HepG2 (cell line): ENCODE results near the gene SLC4A2. TPM values are rescaled to one million over a fixed set of nuclear protein-coding genes. Genes with fewer than 3 reads are reported as not detected.

Experiments
- ATAC-seq: fragments of 200-7000 bp; cut with Tn5 transposase; 3 replicates; pipeline ENCODE4 v1.9.1; 2020; ENCODE audit warnings: mild to moderate bottlenecking, moderate library complexity
- BruUV-seq: library from RNA; stranded (reverse); fragments of 400-500 nt; replicated peaks from 2 replicates; lab custom pipeline; 2021; lab: Mats Ljungman, UMichigan
- CTCF ChIA-PET: fragments of 300-600 bp; formaldehyde crosslinking; extraction: SDS; loops from one replicate; lab custom pipeline; 2021; ENCODE audit warnings: low total read pairs, inconsistent platforms, low intra/inter-chr PET ratio; lab: Yijun Ruan, JAX
- POLR2A ChIA-PET: fragments of 350-600 bp; sonication (Branson Sonifier 250); formaldehyde crosslinking; loops from one replicate; lab custom pipeline; 2020; ENCODE audit warnings: antibody characterized with exemption, inconsistent platforms; lab: Yijun Ruan, JAX
- DNase-seq: peaks from one replicate; pipeline ENCODE4 v3.0.0-alpha.2; 2015; ENCODE audit warnings: low spot score
- FAIRE-seq: peaks from 3 replicates; lab custom pipeline; 2011; peaks lifted over from hg19 to GRCh38; lab: Jason Lieb, UNC
- H2AFZ ChIP-seq: one replicate; pipeline ENCODE4 v1.6.1; 2011; ENCODE audit warnings: low read length, inconsistent platforms
- H3K27ac ChIP-seq: fragments of 300-600 bp; 3 replicates; pipeline ENCODE4 v1.8.0; 2011; ENCODE audit warnings: mixed run types, mild to moderate bottlenecking, mixed read lengths, low read length, inconsistent platforms; ENCODE audit not compliant: insufficient read depth; ENCODE audit errors: extremely low read length
- H3K27me3 ChIP-seq, 2 experiments: fragments of 200-600 bp in 1 of 2; 2 replicates in 1 of 2; 3 replicates in 1 of 2; pipeline versions ENCODE4 v1.6.0 to v1.8.0; 2011; ENCODE audit warnings: low read length in 2 of 2, mild to moderate bottlenecking in 2 of 2, moderate library complexity in 2 of 2, inconsistent platforms in 1 of 2; ENCODE audit not compliant: insufficient read depth in 2 of 2, control insufficient read depth in 1 of 2
- H3K36me3 ChIP-seq, 2 experiments: fragments of 200-600 bp in 1 of 2; replicated peaks in 1 of 2; 2 replicates in 1 of 2; 3 replicates in 1 of 2; pipeline versions ENCODE4 v1.5.1 to v1.8.0; 2011; ENCODE audit warnings: low read length in 2 of 2, inconsistent platforms in 1 of 2; ENCODE audit not compliant: insufficient read depth in 2 of 2, control insufficient read depth in 1 of 2
- H3K4me1 ChIP-seq: 2 replicates; pipeline ENCODE4 v1.5.1; 2012; ENCODE audit warnings: low read length, inconsistent platforms; ENCODE audit not compliant: insufficient read depth
- H3K4me2 ChIP-seq: 2 replicates; pipeline ENCODE4 v1.6.0; 2011; ENCODE audit warnings: low read depth, low read length, inconsistent platforms
- H3K4me3 ChIP-seq, 3 experiments: fragments of 200-600 bp in 1 of 3; sonication (generic), shearing (Covaris generic) in 1 of 3; replicated peaks in 1 of 3; 2 replicates each; pipeline ENCODE4 v1.5.1; 2011 to 2016; ENCODE audit warnings: low read length in 3 of 3, inconsistent platforms in 2 of 3, low read depth in 2 of 3, mild to moderate bottlenecking in 2 of 3, control low read depth in 1 of 3, mixed read lengths in 1 of 3; ENCODE audit not compliant: insufficient read depth in 1 of 3
- H3K79me2 ChIP-seq: one replicate; pipeline ENCODE4 v1.6.1; 2011; ENCODE audit warnings: low read length, inconsistent platforms; ENCODE audit not compliant: insufficient read depth
- H3K9ac ChIP-seq: 2 replicates; pipeline ENCODE4 v1.6.0; 2011; ENCODE audit warnings: mild to moderate bottlenecking, low read depth, low read length, inconsistent platforms; ENCODE audit not compliant: insufficient read depth
- H3K9me3 ChIP-seq: 2 replicates; pipeline ENCODE4 v1.5.1; 2012; ENCODE audit warnings: mild to moderate bottlenecking, low read length
- H4K20me1 ChIP-seq: 2 replicates; pipeline ENCODE4 v1.6.0; 2011; ENCODE audit warnings: inconsistent platforms, mild to moderate bottlenecking, low read length, moderate library complexity; ENCODE audit not compliant: insufficient read depth
- HNRNPL ChIP-seq: fragments of 200-400 bp; formaldehyde crosslinking; IDR thresholded peaks from 2 replicates; pipeline ENCODE4 v1.6.1; 2017; ENCODE audit warnings: mild to moderate bottlenecking, low read depth, low read length
- TIGD3 ChIP-seq: sonication (generic); formaldehyde crosslinking; IDR thresholded peaks from 2 replicates; pipeline ENCODE4 v1.5.1; 2020; ENCODE audit warnings: mild to moderate bottlenecking, missing genetic modification reagents, borderline replicate concordance
- ZNF678 ChIP-seq: sonication (generic); formaldehyde crosslinking; IDR thresholded peaks from 2 replicates; pipeline ENCODE4 v1.4.0; 2020; ENCODE audit warnings: mild to moderate bottlenecking, missing genetic modification reagents
- ZNF770 ChIP-seq: sonication (generic); formaldehyde crosslinking; IDR thresholded peaks from 2 replicates; pipeline ENCODE4 v1.5.0; 2020; ENCODE audit warnings: mild to moderate bottlenecking, missing genetic modification reagents
- WGBS: methylation state at CpG from one replicate; pipeline ENCODE4 v1.1.6; 2017; ENCODE audit warnings: low lambda C conversion rate; 5-methylcytosine and 5-hydroxymethylcytosine counted together
- in situ Hi-C: cut with HindIII; loops from 2 replicates; pipeline ENCODE4 v1.10.0; 2017; ENCODE audit warnings: low pct_unique_long_range_greater_than_20kb; ENCODE audit not compliant: extremely low pct_ligation_motif_present
- intact Hi-C: fragments of 100-400 bp; cut with micrococcal nuclease; formaldehyde crosslinking; loops from one replicate; pipeline ENCODE4 v1.10.0; 2022; ENCODE audit not compliant: unreplicated experiment
- polyA plus RNA-seq, 8 experiments: library from polyadenylated mRNA; depleted of rRNA in 3 of 8; stranded (reverse) in 7 of 8; unstranded in 1 of 8; fragments of >200 nt; fragmentation: Illumina TruSeq in 4 of 8; extraction: Trizol in 4 of 8; gene quantifications; 2 replicates each; pipeline versions ENCODE4 v1.2.1 to v1.2.3, GENCODE V29; 2011 to 2016; ENCODE audit warnings: low read depth in 4 of 8, missing spikeins in 1 of 8, mixed read lengths in 1 of 8; ENCODE audit not compliant: insufficient read depth in 1 of 8
- total RNA-seq, 5 experiments: library from RNA; depleted of rRNA; stranded (reverse); fragments of >200 nt; fragmentation: Illumina TruSeq; extraction: Trizol; gene quantifications; 2 replicates each; pipeline ENCODE4 v1.2.3, GENCODE V29; 2016; ENCODE audit warnings: low read depth in 1 of 5
- TF ChIP-seq, protein P1 (sequence below): IDR thresholded peaks from 2 replicates; pipeline ENCODE4 v1.6.1; 2016; ENCODE audit warnings: low read depth
- TF ChIP-seq, protein P2 (sequence below): sonication (generic); formaldehyde crosslinking; IDR thresholded peaks from 2 replicates; pipeline ENCODE4 v1.4.0; 2020; ENCODE audit warnings: low read depth, mild to moderate bottlenecking, missing genetic modification reagents
- TF ChIP-seq, protein P3 (sequence below): sonication (generic); formaldehyde crosslinking; IDR thresholded peaks from 2 replicates; pipeline ENCODE4 v1.4.0; 2020; ENCODE audit warnings: missing genetic modification reagents, borderline replicate concordance

The SLC4A2 gene
- total and polyA plus RNA-seq, 2 of the 13 experiments (the other 11 are each of a cell fraction or from before 2014, with no cell fraction given): 51.9 to 73.4 TPM

GRCh38 chr7:151045967-151046366 lies 13.4 kb upstream of the SLC4A2 start:
- DNase-seq: no peak
- in situ Hi-C loops (no loop called here), intact Hi-C loops (no loop called here)
- Histone ChIP-seq H3K36me3 (no peaks in the 10 kb centered on the region), H3K79me2 (no peaks in the 10 kb centered on the region), H3K4me3 (no peak overlapping the region), H3K9me3 (no peaks in the 10 kb centered on the region), H3K4me1 (no peaks in the 10 kb centered on the region), H3K9ac (no peak overlapping the region), H3K27me3 (peaks cover 1 to 12% of the 10 kb centered on the region in 2 experiments; a peak in 3 of 5 replicates), H2AFZ (no peak overlapping the region), H4K20me1 (no peaks in the 10 kb centered on the region), H3K27ac (no peak overlapping the region), H3K4me2 (no peak overlapping the region)
- ChIA-PET CTCF (no interaction called here), POLR2A (no interaction called here)
- TF ChIP-seq ZNF770: no peak
- no peak for TF ChIP-seq ZNF678 (CRISPR knock-in tag)
- TF ChIP-seq, protein P1, sequence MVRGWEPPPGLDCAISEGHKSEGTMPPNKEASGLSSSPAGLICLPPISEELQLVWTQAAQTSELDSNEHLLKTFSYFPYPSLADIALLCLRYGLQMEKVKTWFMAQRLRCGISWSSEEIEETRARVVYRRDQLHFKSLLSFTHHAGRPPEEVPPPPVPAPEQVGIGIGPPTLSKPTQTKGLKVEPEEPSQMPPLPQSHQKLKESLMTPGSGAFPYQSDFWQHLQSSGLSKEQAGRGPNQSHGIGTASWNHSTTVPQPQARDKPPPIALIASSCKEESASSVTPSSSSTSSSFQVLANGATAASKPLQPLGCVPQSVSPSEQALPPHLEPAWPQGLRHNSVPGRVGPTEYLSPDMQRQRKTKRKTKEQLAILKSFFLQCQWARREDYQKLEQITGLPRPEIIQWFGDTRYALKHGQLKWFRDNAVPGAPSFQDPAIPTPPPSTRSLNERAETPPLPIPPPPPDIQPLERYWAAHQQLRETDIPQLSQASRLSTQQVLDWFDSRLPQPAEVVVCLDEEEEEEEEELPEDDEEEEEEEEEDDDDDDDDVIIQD (CRISPR knock-in tag): no peak
- no peak for TF ChIP-seq TIGD3 (CRISPR knock-in tag)
- TF ChIP-seq, protein P2, sequence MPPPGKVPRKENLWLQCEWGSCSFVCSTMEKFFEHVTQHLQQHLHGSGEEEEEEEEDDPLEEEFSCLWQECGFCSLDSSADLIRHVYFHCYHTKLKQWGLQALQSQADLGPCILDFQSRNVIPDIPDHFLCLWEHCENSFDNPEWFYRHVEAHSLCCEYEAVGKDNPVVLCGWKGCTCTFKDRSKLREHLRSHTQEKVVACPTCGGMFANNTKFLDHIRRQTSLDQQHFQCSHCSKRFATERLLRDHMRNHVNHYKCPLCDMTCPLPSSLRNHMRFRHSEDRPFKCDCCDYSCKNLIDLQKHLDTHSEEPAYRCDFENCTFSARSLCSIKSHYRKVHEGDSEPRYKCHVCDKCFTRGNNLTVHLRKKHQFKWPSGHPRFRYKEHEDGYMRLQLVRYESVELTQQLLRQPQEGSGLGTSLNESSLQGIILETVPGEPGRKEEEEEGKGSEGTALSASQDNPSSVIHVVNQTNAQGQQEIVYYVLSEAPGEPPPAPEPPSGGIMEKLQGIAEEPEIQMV: no peak
- TF ChIP-seq HNRNPL: no peak
- TF ChIP-seq, protein P3, sequence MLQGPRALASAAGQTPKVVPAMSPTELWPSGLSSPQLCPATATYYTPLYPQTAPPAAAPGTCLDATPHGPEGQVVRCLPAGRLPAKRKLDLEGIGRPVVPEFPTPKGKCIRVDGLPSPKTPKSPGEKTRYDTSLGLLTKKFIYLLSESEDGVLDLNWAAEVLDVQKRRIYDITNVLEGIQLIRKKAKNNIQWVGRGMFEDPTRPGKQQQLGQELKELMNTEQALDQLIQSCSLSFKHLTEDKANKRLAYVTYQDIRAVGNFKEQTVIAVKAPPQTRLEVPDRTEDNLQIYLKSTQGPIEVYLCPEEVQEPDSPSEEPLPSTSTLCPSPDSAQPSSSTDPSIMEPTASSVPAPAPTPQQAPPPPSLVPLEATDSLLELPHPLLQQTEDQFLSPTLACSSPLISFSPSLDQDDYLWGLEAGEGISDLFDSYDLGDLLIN (CRISPR knock-in tag): no peak
- WGBS: 83% methylated on average over 6 of the region's 9 CpGs
- ATAC-seq: no peak
- FAIRE-seq: no peak
- no TSS peak for BruUV-seq
